Smooth muscle cell (in vitro differentiated cells): Measurements from ENCODE around the gene REC114. TPM values are rescaled to one million over a fixed set of nuclear protein-coding genes. Genes with fewer than 3 reads are reported as not detected.

Experiments used
- DNase-seq: peaks from one replicate; lab custom pipeline; 2025; ENCODE audit not compliant: unreplicated experiment; lab: John Stamatoyannopoulos, UW
- H2AFZ ChIP-seq: fragments of 200-600 bp; sonication (generic); 2 replicates; pipeline ENCODE4 v1.6.0; 2016; ENCODE audit warnings: antibody characterized with exemption, low read depth, mild to moderate bottlenecking
- H3F3A ChIP-seq: fragments of 200-600 bp; sonication (generic); 2 replicates; pipeline ENCODE4 v1.6.0; 2017; ENCODE audit warnings: antibody characterized with exemption, low read depth
- H3K27ac ChIP-seq: fragments of 200-600 bp; sonication (generic); 2 replicates; pipeline ENCODE4 v1.5.1; 2016; ENCODE audit warnings: low read depth, mild to moderate bottlenecking
- H3K27me3 ChIP-seq: fragments of 200-600 bp; sonication (generic); 2 replicates; pipeline ENCODE4 v1.6.1; 2016; ENCODE audit warnings: low read depth, mild to moderate bottlenecking
- H3K36me3 ChIP-seq: fragments of 200-600 bp; sonication (generic); 2 replicates; pipeline ENCODE4 v1.5.1; 2016; ENCODE audit warnings: low read depth
- H3K4me1 ChIP-seq: fragments of 200-600 bp; sonication (generic); 2 replicates; pipeline ENCODE4 v1.5.1; 2016; ENCODE audit warnings: low read depth
- H3K4me2 ChIP-seq: fragments of 200-600 bp; sonication (generic); 2 replicates; pipeline ENCODE4 v1.6.0; 2016; ENCODE audit warnings: mild to moderate bottlenecking
- H3K4me3 ChIP-seq: fragments of 200-600 bp; sonication (generic); 2 replicates; pipeline ENCODE4 v1.5.1; 2016; ENCODE audit warnings: mild to moderate bottlenecking
- H3K79me2 ChIP-seq: fragments of 200-600 bp; sonication (generic); 2 replicates; pipeline ENCODE4 v1.6.0; 2016; ENCODE audit warnings: low read depth, mild to moderate bottlenecking
- H3K9ac ChIP-seq: fragments of 200-600 bp; sonication (generic); 2 replicates; pipeline ENCODE4 v1.6.0; 2016; ENCODE audit warnings: low read depth
- H3K9me3 ChIP-seq: fragments of 200-600 bp; sonication (generic); replicated peaks from 2 replicates; pipeline ENCODE4 v1.5.1; 2016; ENCODE audit warnings: low read depth
- H4K20me1 ChIP-seq: fragments of 200-600 bp; sonication (generic); 2 replicates; pipeline ENCODE4 v1.6.0; 2016; ENCODE audit warnings: low read depth
- WGBS: methylation state at CpG from one replicate; pipeline ENCODE4 v1.1.7; 2016; ENCODE audit warnings: low lambda C conversion rate; 5-methylcytosine and 5-hydroxymethylcytosine counted together
- polyA plus RNA-seq: library from polyadenylated mRNA; unstranded; fragments of >200 nt; fragmentation: Nextera tagmentation; extraction: Ambion mirVana; gene quantifications from 2 replicates; pipeline ENCODE4 v1.2.1, GENCODE V29; 2016
- total RNA-seq: library from RNA; depleted of rRNA; stranded (reverse); fragments of >200 nt; gene quantifications from 2 replicates; pipeline ENCODE4 v1.2.3, GENCODE V29; 2014
- TF ChIP-seq, protein P1 (sequence below): fragments of 200-600 bp; sonication (generic); IDR thresholded peaks from 2 replicates; pipeline ENCODE4 v1.5.1; 2017; ENCODE audit warnings: borderline replicate concordance, mild to moderate bottlenecking, antibody characterized with exemption; ENCODE audit not compliant: insufficient read depth, poor library complexity, severe bottlenecking

REC114 gene
- total and polyA plus RNA-seq, 2 experiments from 2014 or later = not detected

DNA sequence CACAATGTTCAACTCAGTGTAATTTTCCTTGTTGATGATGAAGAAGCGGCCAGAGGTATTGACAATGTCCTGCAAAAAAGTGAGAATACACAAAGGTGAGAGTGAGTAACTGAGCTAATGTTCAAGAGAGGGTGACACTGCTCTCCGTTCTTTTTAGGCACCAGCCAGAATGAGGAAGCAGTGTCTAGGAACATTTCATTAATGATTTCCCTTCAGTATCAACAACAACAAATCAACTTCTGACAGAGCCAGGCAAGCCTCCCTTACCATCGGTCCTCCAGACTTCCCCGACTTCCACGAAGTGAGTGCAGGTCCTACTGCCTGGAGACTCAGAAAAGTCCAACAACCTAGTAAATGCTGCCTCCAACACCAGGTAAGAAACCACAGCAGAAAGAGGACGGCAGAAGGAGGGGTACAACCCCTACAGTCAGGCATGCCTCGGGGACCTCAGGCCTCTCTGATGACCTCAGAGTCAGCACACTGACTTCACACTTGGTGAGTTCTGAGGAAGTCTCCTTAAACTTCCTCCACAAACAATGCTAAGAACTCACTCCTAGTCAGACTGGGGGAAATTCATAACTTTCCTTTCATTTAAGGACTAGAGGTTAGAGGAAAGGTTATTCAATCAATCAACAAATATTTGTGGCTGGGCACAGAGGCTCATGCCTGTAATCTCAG lies 127.5 kb downstream of the REC114 start:
- no peak overlapping the region for H3K4me3 ChIP-seq
- DNase-seq = no peak
- no peaks in the 10 kb centered on the region for H3K9me3 ChIP-seq
- H3K27ac ChIP-seq = no peak overlapping the region
- no peaks in the 10 kb centered on the region for H3K4me1 ChIP-seq
- no peak overlapping the region for H2AFZ ChIP-seq
- peaks cover 96% of the 10 kb centered on the region for H4K20me1 ChIP-seq
- peaks cover 9% of the 10 kb centered on the region for H3K79me2 ChIP-seq
- peaks cover 22% of the 10 kb centered on the region for H3K36me3 ChIP-seq
- H3F3A ChIP-seq = no peaks in the 10 kb centered on the region
- H3K4me2 ChIP-seq = no peak overlapping the region
- no peaks in the 10 kb centered on the region for H3K27me3 ChIP-seq
- no peak overlapping the region for H3K9ac ChIP-seq
- TF ChIP-seq, protein P1, sequence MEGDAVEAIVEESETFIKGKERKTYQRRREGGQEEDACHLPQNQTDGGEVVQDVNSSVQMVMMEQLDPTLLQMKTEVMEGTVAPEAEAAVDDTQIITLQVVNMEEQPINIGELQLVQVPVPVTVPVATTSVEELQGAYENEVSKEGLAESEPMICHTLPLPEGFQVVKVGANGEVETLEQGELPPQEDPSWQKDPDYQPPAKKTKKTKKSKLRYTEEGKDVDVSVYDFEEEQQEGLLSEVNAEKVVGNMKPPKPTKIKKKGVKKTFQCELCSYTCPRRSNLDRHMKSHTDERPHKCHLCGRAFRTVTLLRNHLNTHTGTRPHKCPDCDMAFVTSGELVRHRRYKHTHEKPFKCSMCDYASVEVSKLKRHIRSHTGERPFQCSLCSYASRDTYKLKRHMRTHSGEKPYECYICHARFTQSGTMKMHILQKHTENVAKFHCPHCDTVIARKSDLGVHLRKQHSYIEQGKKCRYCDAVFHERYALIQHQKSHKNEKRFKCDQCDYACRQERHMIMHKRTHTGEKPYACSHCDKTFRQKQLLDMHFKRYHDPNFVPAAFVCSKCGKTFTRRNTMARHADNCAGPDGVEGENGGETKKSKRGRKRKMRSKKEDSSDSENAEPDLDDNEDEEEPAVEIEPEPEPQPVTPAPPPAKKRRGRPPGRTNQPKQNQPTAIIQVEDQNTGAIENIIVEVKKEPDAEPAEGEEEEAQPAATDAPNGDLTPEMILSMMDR = no peak
- WGBS = 98% methylated on average over 7 of the region's 7 CpGs

DNA sequence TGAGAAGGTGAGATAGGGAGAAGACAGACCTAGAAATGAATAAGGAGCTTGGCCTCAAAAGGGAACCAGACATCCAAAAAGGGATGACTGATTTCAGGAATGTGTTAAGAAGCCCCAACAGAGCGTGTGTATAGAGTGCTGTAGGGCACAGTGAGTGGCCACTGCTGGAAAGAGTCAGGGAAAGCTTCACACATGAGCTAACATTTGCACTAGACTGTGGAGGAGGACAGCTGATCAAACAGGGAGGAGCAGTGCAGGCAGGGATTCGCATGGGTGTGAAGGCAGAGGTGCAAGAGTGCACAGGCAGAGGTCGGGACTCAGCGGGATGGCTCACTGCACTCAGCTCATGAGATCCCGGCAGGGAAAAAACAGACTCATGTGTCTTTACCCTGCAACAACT lies 128.4 kb downstream of the REC114 start:
- Histone ChIP-seq H3K9ac (no peak overlapping the region), H3K79me2 (peaks cover 9% of the 10 kb centered on the region), H3K4me2 (no peak overlapping the region), H3K27ac (no peak overlapping the region), H3K36me3 (peaks cover 22% of the 10 kb centered on the region), H3K4me3 (no peak overlapping the region), H3K9me3 (no peaks in the 10 kb centered on the region), H4K20me1 (peaks cover 96% of the 10 kb centered on the region), H2AFZ (no peak overlapping the region), H3F3A (no peaks in the 10 kb centered on the region), H3K27me3 (no peaks in the 10 kb centered on the region), H3K4me1 (no peaks in the 10 kb centered on the region)
- DNase-seq = no peak
- 98% methylated on average over 5 of the region's 5 CpGs for WGBS
- TF ChIP-seq, protein P1 = no peak

DNA sequence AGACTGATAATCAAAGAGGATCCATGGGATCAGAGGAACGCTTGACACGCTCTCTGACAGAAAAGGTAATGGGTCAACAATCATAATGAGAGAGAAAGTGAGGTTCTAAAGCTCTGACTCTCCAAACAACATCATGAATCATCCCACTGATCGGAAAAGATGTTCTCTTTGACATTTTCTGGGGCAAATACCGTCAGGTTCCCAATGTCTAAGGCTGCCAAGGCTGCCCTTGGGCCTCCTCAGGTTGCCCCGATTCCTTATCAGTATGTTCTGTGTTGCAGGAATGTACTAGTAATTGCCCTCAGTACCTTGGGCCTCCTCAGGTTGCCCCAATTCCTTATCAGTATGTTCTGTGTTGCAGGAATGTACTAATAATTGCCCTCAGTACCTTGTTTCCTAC lies 129.3 kb downstream of the REC114 start:
- H3K79me2 ChIP-seq = peaks cover 9% of the 10 kb centered on the region
- no peak overlapping the region for H3K27ac ChIP-seq
- TF ChIP-seq, protein P1 = no peak
- no peak for DNase-seq
- H3K36me3 ChIP-seq = peaks cover 22% of the 10 kb centered on the region
- H3K27me3 ChIP-seq = no peaks in the 10 kb centered on the region
- H3K4me1 ChIP-seq = no peaks in the 10 kb centered on the region
- WGBS = 85% methylated on average over 5 of the region's 5 CpGs
- no peak overlapping the region for H3K4me2 ChIP-seq
- H3F3A ChIP-seq = no peaks in the 10 kb centered on the region
- H3K9ac ChIP-seq = no peak overlapping the region
- H3K9me3 ChIP-seq = no peaks in the 10 kb centered on the region
- no peak overlapping the region for H2AFZ ChIP-seq
- no peak overlapping the region for H3K4me3 ChIP-seq
- peaks cover 95% of the 10 kb centered on the region for H4K20me1 ChIP-seq

DNA sequence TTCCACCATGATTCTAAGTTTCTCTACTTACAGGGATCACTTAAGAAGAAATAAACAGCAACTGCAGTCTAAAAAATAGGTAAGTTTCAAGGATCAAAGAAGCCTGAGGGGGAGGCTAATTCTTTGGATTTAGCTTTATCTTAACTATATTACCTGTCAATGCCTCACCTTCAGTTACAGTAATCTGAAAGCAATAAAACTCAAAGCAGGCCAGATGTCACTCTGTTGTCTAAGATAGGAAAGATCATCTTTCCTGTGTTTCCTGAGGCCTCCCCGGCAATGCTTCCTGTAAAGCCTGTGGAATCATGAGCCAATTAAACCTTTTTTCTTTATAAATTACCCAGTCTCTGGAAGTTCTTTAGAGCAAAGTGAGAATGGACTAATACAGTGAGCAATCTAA lies 130.1 kb downstream of the REC114 start:
- DNase-seq = no peak
- WGBS = 81% methylated on average over 1 of the region's 1 CpG
- Histone ChIP-seq H3K27ac (no peak overlapping the region), H3K9me3 (no peaks in the 10 kb centered on the region), H3F3A (no peaks in the 10 kb centered on the region), H3K9ac (no peak overlapping the region), H3K4me1 (no peaks in the 10 kb centered on the region), H4K20me1 (peaks cover 94% of the 10 kb centered on the region), H3K36me3 (peaks cover 19% of the 10 kb centered on the region), H3K79me2 (peaks cover 9% of the 10 kb centered on the region), H3K4me2 (no peak overlapping the region), H3K27me3 (no peaks in the 10 kb centered on the region), H3K4me3 (no peak overlapping the region), H2AFZ (no peak overlapping the region)
- TF ChIP-seq, protein P1 = no peak
